HepG2 (cell line): ENCODE results near the gene GMFB. TPM values are rescaled to one million over a fixed set of nuclear protein-coding genes. Genes with fewer than 3 reads are reported as not detected.

Source experiments
- CBX2 ChIP-seq, 2 experiments: fragments of 200-600 bp in 1 of 2; sonication (generic); formaldehyde crosslinking in 1 of 2; IDR thresholded peaks; 2 replicates each; pipeline versions ENCODE4 v1.7.0 to v1.8.1; 2018 to 2022; ENCODE audit warnings: low read depth in 2 of 2, low read length in 1 of 2, mild to moderate bottlenecking in 1 of 2, missing genetic modification reagents in 1 of 2
- RNF2 ChIP-seq: fragments of 450-650 bp; conservative IDR thresholded peaks from 2 replicates; pipeline ENCODE4 v1.6.1; 2016; ENCODE audit warnings: low read depth
- ZBTB40 ChIP-seq, 2 experiments: fragments of 450-650 bp in 1 of 2; sonication (generic) in 1 of 2; formaldehyde crosslinking in 1 of 2; IDR thresholded peaks; 2 replicates each; pipeline versions ENCODE4 v1.6.1 to v1.8.0; 2016 to 2022; ENCODE audit warnings: antibody characterized with exemption in 1 of 2, mild to moderate bottlenecking in 1 of 2, missing genetic modification reagents in 1 of 2
- ZNF605 ChIP-seq: sonication (generic); formaldehyde crosslinking; IDR thresholded peaks from 2 replicates; pipeline ENCODE4 v1.8.0; 2022; ENCODE audit warnings: mild to moderate bottlenecking, missing genetic modification reagents
- ZSCAN29 ChIP-seq: sonication (generic); formaldehyde crosslinking; conservative IDR thresholded peaks from 2 replicates; pipeline ENCODE4 v1.4.0; 2020; ENCODE audit warnings: mild to moderate bottlenecking, missing genetic modification reagents
- polyA plus RNA-seq, 8 experiments: library from polyadenylated mRNA; depleted of rRNA in 3 of 8; stranded (reverse) in 7 of 8; unstranded in 1 of 8; fragments of >200 nt; fragmentation: Illumina TruSeq in 4 of 8; extraction: Trizol in 4 of 8; gene quantifications; 2 replicates each; pipeline versions ENCODE4 v1.2.1 to v1.2.3, GENCODE V29; 2011 to 2016; ENCODE audit warnings: low read depth in 4 of 8, missing spikeins in 1 of 8, mixed read lengths in 1 of 8; ENCODE audit not compliant: insufficient read depth in 1 of 8
- total RNA-seq, 5 experiments: library from RNA; depleted of rRNA; stranded (reverse); fragments of >200 nt; fragmentation: Illumina TruSeq; extraction: Trizol; gene quantifications; 2 replicates each; pipeline ENCODE4 v1.2.3, GENCODE V29; 2016; ENCODE audit warnings: low read depth in 1 of 5

GMFB gene
- total and polyA plus RNA-seq, 2 of the 13 experiments (the other 11 are each of a cell fraction or from before 2014, with no cell fraction given) = 17.3 to 68.2 TPM

GRCh38 chr14:54498579-54498978 is 9.8 kb upstream of the GMFB start (continued):
- no peak for TF ChIP-seq ZBTB40 (IDR thresholded peaks at IDR 0.05)
- TF ChIP-seq ZBTB40 (CRISPR knock-in tag; IDR thresholded peaks at IDR 0.05) = no peak
- no peak for TF ChIP-seq RNF2
- TF ChIP-seq ZSCAN29 (CRISPR knock-in tag) = no peak
- TF ChIP-seq CBX2 (IDR thresholded peaks at IDR 0.05; ENCODE audit: low read depth, low read length) = no peak
- no peak for TF ChIP-seq CBX2 (CRISPR knock-in tag; IDR thresholded peaks at IDR 0.05; ENCODE audit: low read depth)
- TF ChIP-seq ZNF605 = 0 out of 2 replicates have a peak, but pooled peaks have one; percentile 13
